CD4-positive, alpha-beta T cell (primary cell): ENCODE measurements around the gene COMP. TPM values are rescaled to one million over a fixed set of nuclear protein-coding genes. Genes with fewer than 3 reads are reported as not detected.

ENCODE experiments used
- ATAC-seq: fragments of 200-7000 bp; cut with Tn5 transposase; one replicate; pipeline ENCODE4 v1.10.0; 2022; ENCODE audit warnings: mild to moderate bottlenecking; ENCODE audit not compliant: poor library complexity
- CTCF ChIA-PET: fragments of 350-600 bp; sonication (Branson Sonifier 250); formaldehyde crosslinking; loops from one replicate; lab custom pipeline; 2021; ENCODE audit warnings: antibody characterized with exemption, inconsistent platforms; lab: Charles Lee
- POLR2A ChIA-PET: fragments of 350-600 bp; sonication (Branson Sonifier 250); formaldehyde crosslinking; loops from one replicate; lab custom pipeline; 2021; ENCODE audit warnings: antibody characterized with exemption, inconsistent platforms; lab: Charles Lee
- DNase-seq, 14 experiments: peaks; one replicate each; pipeline ENCODE4 v3.0.0-alpha.2; 2013 to 2020; ENCODE audit warnings: mixed read lengths in 2 of 14
- H3K27ac ChIP-seq, 2 donors: one replicate each; pipeline versions ENCODE4 v1.5.1 to v1.7.0; 2013; ENCODE audit warnings: low read length in 2 of 2, low read depth in 1 of 2, mild to moderate bottlenecking in 1 of 2
- H3K27me3 ChIP-seq, 2 experiments: 1 replicate in 1 of 2; 2 replicates in 1 of 2; pipeline versions ENCODE4 v1.6.1 to v1.7.0; 2013; ENCODE audit warnings: low read length in 2 of 2, control low read depth in 1 of 2, mild to moderate bottlenecking in 1 of 2, moderate library complexity in 1 of 2; ENCODE audit not compliant: insufficient read depth in 2 of 2, control insufficient read depth in 1 of 2
- H3K36me3 ChIP-seq: one replicate; pipeline ENCODE4 v1.6.1; 2013; ENCODE audit warnings: low read length, control low read depth; ENCODE audit not compliant: insufficient read depth
- H3K4me1 ChIP-seq: one replicate; pipeline ENCODE4 v1.6.1; 2013; ENCODE audit warnings: low read length, control low read depth; ENCODE audit not compliant: insufficient read depth
- H3K4me3 ChIP-seq: one replicate; pipeline ENCODE4 v1.5.1; 2013; ENCODE audit warnings: mild to moderate bottlenecking, low read length, moderate library complexity
- H3K9me3 ChIP-seq, 2 experiments: 1 replicate in 1 of 2; 2 replicates in 1 of 2; pipeline versions ENCODE4 v1.6.1 to v1.7.0; 2013; ENCODE audit warnings: low read length in 2 of 2, mild to moderate bottlenecking in 2 of 2, control low read depth in 1 of 2, moderate library complexity in 1 of 2; ENCODE audit not compliant: control insufficient read depth in 1 of 2, insufficient read depth in 1 of 2
- H3K27ac Mint-ChIP-seq: one replicate; pipeline ENCODE4 v1.8.0; 2020; ENCODE audit warnings: mixed read lengths
- H3K27me3 Mint-ChIP-seq: one replicate; pipeline ENCODE4 v1.8.0; 2021; ENCODE audit warnings: mixed read lengths
- H3K36me3 Mint-ChIP-seq: one replicate; pipeline ENCODE4 v1.8.0; 2021; ENCODE audit warnings: low read depth, mixed read lengths
- H3K4me1 Mint-ChIP-seq: one replicate; pipeline ENCODE4 v1.8.0; 2021; ENCODE audit warnings: low read depth, mixed read lengths
- H3K4me3 Mint-ChIP-seq: one replicate; pipeline ENCODE4 v1.8.0; 2020; ENCODE audit warnings: mild to moderate bottlenecking, mixed read lengths
- H3K9me3 Mint-ChIP-seq: one replicate; pipeline ENCODE4 v1.8.0; 2020; ENCODE audit warnings: mixed read lengths
- CTCF ChIP-seq: fragments of 200-600 bp; IDR thresholded peaks from one replicate; pipeline ENCODE4 v1.8.0; 2022; ENCODE audit warnings: antibody characterized with exemption, mild to moderate bottlenecking
- intact Hi-C, 2 experiments: fragments of 100-400 bp; cut with DNase I in 1 of 2; cut with micrococcal nuclease in 1 of 2; formaldehyde crosslinking; loops; one replicate each; pipeline versions ENCODE4 v1.15.1 to v1.9.0; 2023 to 2025; cut with DNase I, micrococcal nuclease
- total RNA-seq, 174 experiments: library from RNA in 2 of 174; stranded (reverse) in 2 of 174; gene quantifications; one replicate each; pipeline ENCODE4 v1.2.3 and lab custom pipeline; 2021 to 2026

The COMP gene
- total RNA-seq, 2 experiments from 2014 or later, result not detected

- CTCF ChIA-PET, result interaction anchor here (1.7 kb wide), 1 partner anchor 314 kb away, joined by 3 read pairs; no protein-coding TSS in a partner anchor
- Mint-ChIP-seq H3K27ac (no peak overlapping the region), H3K36me3 (peaks cover 4% of the 10 kb centered on the region), H3K4me1 (no peaks in the 10 kb centered on the region), H3K9me3 (no peaks in the 10 kb centered on the region), H3K27me3 (no peaks in the 10 kb centered on the region), H3K4me3 (no peak overlapping the region)
- H3K9me3 ChIP-seq, result peaks cover 0 to 4% of the 10 kb centered on the region in 2 experiments
- intact Hi-C loops, result no loop called here
- peaks cover 2% of the 10 kb centered on the region for H3K36me3 ChIP-seq
- POLR2A ChIA-PET, result no interaction called here
- H3K27ac ChIP-seq, result no peak overlapping the region
- H3K4me1 ChIP-seq, result no peaks in the 10 kb centered on the region
- DNase-seq, result no peak
- H3K4me3 ChIP-seq, result no peak overlapping the region
- no peak for TF ChIP-seq CTCF
- ATAC-seq, result no peak
- H3K27me3 ChIP-seq, result no peaks in the 10 kb centered on the region
These were observed 26.5 kb downstream of the COMP start for GRCh38 chr19:18764591-18765051.

- Histone ChIP-seq H3K27ac (no peak overlapping the region), H3K9me3 (peaks cover 0 to 4% of the 10 kb centered on the region in 2 experiments), H3K27me3 (no peaks in the 10 kb centered on the region), H3K36me3 (peaks cover 2% of the 10 kb centered on the region), H3K4me3 (no peak overlapping the region), H3K4me1 (no peaks in the 10 kb centered on the region)
- Mint-ChIP-seq H3K27ac (no peak overlapping the region), H3K9me3 (no peaks in the 10 kb centered on the region), H3K4me3 (no peak overlapping the region), H3K4me1 (no peaks in the 10 kb centered on the region), H3K36me3 (peaks cover 4% of the 10 kb centered on the region), H3K27me3 (no peaks in the 10 kb centered on the region)
- no peak for ATAC-seq
- intact Hi-C loops, result no loop called here
- POLR2A ChIA-PET, result no interaction called here
- CTCF ChIA-PET, result no interaction called here
- DNase-seq, result no peak
- TF ChIP-seq CTCF, result no peak
These were observed 27.2 kb downstream of the COMP start for GRCh38 chr19:18763674-18764590.

- TF ChIP-seq CTCF, result no peak
- H3K27ac Mint-ChIP-seq, result no peak overlapping the region
- Histone ChIP-seq H3K4me3 (no peak overlapping the region), H3K9me3 (peaks cover 0 to 4% of the 10 kb centered on the region in 2 experiments), H3K27ac (no peak overlapping the region), H3K27me3 (no peaks in the 10 kb centered on the region), H3K36me3 (no peaks in the 10 kb centered on the region), H3K4me1 (no peaks in the 10 kb centered on the region)
- ChIA-PET POLR2A (no interaction called here), CTCF (no interaction called here)
- H3K27me3 Mint-ChIP-seq, result no peaks in the 10 kb centered on the region
- no peaks in the 10 kb centered on the region for H3K4me1 Mint-ChIP-seq
- H3K4me3 Mint-ChIP-seq, result no peak overlapping the region
- peaks cover 4% of the 10 kb centered on the region for H3K36me3 Mint-ChIP-seq
- no peak for ATAC-seq
- intact Hi-C loops, result no loop called here
- DNase-seq, result no peak
- H3K9me3 Mint-ChIP-seq, result no peaks in the 10 kb centered on the region
These were observed 28.7 kb downstream of the COMP start for GRCh38 chr19:18762125-18763023.
